Choroid plexus epithelial cell (primary cell): ENCODE measurements around the gene C1QBP.

Source experiments
- DNase-seq: peaks from one replicate; pipeline ENCODE4 v3.0.0-alpha.2; 2010; ENCODE audit warnings: low read depth
- H3K4me3 ChIP-seq: 2 replicates; pipeline ENCODE4 v1.5.1; 2011; ENCODE audit warnings: low read depth, mild to moderate bottlenecking, control low read depth, low read length, moderate library complexity
- TF ChIP-seq, protein P1 (sequence below): conservative IDR thresholded peaks from 2 replicates; pipeline ENCODE4 v1.5.1; 2011; ENCODE audit warnings: low read depth, mild to moderate bottlenecking, control low read depth, inconsistent platforms, low read length, moderate library complexity

The C1QBP gene

DNA sequence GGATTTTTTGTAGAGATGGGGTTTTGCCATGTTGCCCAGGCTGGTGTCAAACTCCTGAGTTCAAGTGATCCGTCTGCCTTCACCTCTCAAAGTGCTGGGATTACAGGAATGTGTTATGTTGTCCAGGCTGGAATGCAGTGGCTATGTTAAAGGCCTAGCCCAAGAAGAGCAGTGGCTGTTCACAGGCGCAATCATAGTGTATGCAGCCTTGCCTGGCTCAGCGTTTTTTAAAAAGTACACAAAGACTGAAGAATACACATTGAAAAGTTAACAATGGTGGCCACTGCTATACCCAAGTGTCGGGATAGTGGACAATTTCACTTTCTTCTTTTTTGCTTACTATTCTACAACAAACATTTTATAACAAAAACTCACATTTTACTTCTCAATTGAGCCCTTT lies 40.0 kb upstream of the C1QBP start:
- no peak overlapping the region for H3K4me3 ChIP-seq
- TF ChIP-seq, protein P1, sequence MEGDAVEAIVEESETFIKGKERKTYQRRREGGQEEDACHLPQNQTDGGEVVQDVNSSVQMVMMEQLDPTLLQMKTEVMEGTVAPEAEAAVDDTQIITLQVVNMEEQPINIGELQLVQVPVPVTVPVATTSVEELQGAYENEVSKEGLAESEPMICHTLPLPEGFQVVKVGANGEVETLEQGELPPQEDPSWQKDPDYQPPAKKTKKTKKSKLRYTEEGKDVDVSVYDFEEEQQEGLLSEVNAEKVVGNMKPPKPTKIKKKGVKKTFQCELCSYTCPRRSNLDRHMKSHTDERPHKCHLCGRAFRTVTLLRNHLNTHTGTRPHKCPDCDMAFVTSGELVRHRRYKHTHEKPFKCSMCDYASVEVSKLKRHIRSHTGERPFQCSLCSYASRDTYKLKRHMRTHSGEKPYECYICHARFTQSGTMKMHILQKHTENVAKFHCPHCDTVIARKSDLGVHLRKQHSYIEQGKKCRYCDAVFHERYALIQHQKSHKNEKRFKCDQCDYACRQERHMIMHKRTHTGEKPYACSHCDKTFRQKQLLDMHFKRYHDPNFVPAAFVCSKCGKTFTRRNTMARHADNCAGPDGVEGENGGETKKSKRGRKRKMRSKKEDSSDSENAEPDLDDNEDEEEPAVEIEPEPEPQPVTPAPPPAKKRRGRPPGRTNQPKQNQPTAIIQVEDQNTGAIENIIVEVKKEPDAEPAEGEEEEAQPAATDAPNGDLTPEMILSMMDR = no peak
- no peak for DNase-seq

DNA sequence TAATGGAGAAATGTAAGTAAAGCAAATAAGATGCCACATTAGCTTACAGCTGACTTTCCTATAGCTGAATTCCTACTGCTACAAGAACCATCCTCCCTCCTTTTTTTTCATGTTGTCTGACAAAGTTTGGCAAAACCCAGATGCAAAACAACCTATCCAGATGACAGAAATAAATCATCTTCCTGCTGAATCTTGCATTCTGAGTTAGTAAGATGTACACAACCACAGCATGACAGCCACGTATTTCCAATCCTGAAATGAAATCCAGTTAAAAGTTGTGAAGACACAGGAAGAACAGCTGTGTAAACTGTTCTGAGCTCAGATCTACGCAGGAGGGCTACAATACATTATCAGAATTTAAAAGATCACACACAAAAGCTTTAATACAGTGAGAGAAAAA lies 35.0 kb upstream of the C1QBP start:
- no peak for DNase-seq
- TF ChIP-seq, protein P1 = no peak
- H3K4me3 ChIP-seq = no peak overlapping the region

- TF ChIP-seq, protein P1 = no peak
- H3K4me3 ChIP-seq = no peak overlapping the region
- DNase-seq = no peak
Observed at GRCh38 chr17:5472511-5472910, 33.6 kb upstream of the C1QBP start.

DNA sequence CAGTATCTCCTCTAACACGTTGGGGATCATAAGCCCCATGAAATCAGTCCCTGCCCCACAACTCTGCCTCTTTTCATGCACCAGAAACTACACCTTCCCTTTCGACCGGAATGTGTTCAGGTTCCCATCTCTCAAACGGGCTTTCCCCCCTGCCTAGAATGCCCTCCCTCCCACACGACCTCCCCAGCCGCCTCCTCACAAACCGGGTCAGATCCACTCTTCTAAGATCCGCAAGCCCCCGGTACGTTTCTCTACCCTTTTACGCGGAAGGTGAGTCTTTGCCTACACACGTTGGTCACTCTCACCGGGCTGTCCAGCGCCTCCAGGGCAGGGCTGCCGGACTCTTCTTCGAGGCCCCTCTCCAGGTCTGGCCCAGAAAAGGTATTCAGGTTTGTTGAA lies 29.1 kb upstream of the C1QBP start:
- H3K4me3 ChIP-seq = peak overlapping the region; percentile 80
- no peak for DNase-seq
- TF ChIP-seq, protein P1 = no peak

DNA sequence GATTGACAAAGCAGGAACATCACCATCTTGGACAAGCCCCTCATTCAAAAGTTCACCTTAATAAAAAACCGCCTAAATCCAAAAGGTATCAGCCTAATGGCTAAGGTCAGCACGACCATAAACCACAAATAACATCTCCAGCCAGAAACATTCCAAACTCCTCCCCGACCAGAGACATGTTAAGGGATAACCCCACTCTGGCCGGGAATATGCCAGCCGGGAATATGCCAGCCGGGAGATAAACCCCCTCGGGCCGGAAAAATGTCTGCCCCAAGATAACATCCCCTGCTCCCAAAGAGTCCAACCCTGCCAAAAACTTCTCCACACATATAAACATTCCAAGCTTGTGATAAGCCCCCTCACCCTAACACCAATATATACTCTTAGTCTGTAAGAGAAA lies 28.5 kb upstream of the C1QBP start:
- H3K4me3 ChIP-seq = peak overlapping the region; percentile 80
- DNase-seq = no peak
- TF ChIP-seq, protein P1 = no peak

DNA sequence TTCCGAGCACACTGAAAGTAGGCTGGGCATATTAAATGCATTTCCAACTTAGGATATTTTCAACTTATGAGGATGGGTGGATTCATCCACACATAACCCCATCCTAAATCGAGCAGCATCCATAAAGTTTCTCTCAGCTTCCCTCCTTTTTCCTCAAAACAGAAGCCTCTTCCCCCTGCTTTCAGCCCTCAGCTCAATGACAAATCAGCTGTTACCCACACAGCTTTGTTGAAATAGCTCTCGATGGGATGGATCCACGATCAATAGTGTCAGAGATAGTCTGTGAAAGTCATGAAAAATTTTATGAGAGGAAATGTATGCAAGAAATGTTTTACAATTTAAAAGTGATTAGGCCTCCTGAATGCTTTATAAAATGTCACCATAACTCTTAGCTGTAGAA lies 27.3 kb upstream of the C1QBP start:
- TF ChIP-seq, protein P1 = no peak
- DNase-seq = no peak
- H3K4me3 ChIP-seq = no peak overlapping the region

- TF ChIP-seq, protein P1 = no peak
- no peak for DNase-seq
- no peak overlapping the region for H3K4me3 ChIP-seq
Observed at GRCh38 chr17:5464717-5465507, 26.0 kb upstream of the C1QBP start.
